GM18861 (cell line): ENCODE results near the gene SPATA45.
"Not testable (repeated sequence)": the region's sequence is repeated elsewhere in the genome, so short reads cannot be mapped to it uniquely, and the experiment has no call there.

ENCODE experiments used
- ATAC-seq: cut with Tn5 transposase; IDR thresholded peaks from one replicate; pipeline ENCODE4 v1.9.1; 2021; ENCODE audit not compliant: unreplicated experiment

The SPATA45 gene

GRCh38 chr1:212847549-212847948 is at the start of gene SPATA45:
Gene SPATA45 (minus strand): TSS chr1:212847649. CDS start chr1:212836149, 11,500 bp downstream.
- ATAC-seq, result no peak

DNA sequence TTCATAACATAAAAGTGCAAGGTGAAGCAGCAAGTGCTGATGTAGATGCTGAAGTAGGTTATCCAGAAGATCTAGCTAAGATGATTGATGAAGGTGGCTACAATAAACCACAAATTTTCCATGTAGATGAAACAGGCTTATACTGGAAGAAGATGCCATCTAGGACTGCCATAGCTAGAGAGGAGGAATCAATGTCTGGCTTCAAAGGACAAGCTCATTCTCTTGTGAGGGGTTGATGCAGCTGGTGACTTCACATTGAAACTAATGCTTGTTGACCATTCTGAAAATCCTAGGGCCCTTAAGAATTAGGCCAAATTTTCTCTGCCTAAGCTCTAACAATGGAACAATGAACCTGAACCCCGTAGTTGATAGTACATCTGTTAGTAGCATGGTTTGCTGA is 44.7 kb upstream of the SPATA45 start:
- no peak for ATAC-seq

DNA sequence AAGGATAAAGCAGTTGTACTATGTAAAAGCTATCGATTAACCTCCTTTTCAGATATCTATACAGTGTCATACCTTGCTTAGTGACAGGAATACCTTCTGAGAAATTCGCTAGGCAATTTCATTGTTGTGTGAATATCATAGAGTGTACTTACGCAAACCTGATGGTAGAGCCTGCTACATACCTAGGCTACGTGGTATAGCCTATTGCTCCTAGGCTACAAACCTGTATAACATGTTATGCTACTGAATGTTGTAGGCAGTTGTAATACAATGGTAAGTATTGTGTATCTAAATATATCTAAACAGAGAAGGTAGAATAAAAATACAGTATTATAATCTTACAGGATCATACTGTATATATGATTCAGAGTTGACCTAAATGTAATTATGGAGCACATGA is 37.1 kb upstream of the SPATA45 start:
- no peak for ATAC-seq

DNA sequence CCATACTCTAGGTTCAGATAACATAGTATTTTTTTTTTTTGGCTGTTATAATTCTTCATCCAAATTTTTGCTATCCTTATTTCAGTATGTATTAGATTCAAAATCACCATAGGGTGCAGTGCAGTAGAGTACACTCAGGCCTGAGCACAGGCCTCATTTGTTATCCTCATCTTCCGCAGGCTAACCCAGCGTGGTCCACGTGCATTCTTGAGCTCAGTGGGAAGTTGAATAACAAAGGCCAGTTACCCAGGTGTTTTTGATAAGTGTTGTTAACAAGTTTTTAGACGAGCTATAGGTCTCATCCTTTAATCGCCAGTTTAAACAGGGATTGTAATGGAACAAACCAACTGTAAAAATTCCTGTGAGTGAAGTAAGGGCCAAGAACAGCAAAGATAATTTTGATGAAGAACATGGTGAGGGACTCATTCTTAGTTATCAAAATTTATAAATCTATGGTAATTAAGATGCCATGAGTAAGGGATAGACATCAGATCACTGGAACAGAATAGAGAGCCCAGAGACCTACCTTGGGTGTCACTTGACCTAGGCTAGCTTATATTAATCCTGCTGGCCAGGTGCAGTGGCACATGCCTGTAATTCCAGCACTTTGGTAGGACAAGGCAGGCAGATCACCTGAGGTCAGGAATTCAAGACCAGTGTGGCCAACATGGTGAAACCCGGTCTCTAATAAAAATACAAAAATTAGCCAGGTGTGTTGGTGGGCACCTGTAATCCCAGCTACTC is 32.7 kb upstream of the SPATA45 start:
- no peak for ATAC-seq

GRCh38 chr1:212878418-212878817 is 31.0 kb upstream of the SPATA45 start:
- no peak for ATAC-seq

- ATAC-seq, result peak; percentile 71
Measured at GRCh38 chr1:212873518-212873917, 26.1 kb upstream of the SPATA45 start.

GRCh38 chr1:212871976-212872375 is 24.5 kb upstream of the SPATA45 start:
- no peak for ATAC-seq

DNA sequence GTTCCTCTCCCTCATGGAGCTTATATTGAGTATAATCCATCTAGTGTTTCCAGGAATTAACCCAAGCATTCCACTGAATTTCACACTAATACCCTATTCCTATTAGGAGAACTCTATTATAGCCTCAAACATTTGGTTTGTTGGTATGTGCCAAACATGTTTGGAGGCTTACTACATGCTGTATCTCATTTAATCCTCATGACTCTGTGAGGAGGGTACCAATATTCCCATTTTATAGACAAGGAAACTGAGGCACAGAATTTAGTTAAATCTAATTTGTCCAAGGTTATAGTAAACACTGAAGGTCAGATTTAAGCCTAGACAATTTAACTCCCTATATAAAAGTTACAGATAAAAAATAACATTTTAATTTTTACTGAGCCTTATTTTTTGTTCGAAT is 19.7 kb upstream of the SPATA45 start:
- no peak for ATAC-seq

GRCh38 chr1:212864201-212864600 is 16.8 kb upstream of the SPATA45 start:
- ATAC-seq, result no peak

DNA sequence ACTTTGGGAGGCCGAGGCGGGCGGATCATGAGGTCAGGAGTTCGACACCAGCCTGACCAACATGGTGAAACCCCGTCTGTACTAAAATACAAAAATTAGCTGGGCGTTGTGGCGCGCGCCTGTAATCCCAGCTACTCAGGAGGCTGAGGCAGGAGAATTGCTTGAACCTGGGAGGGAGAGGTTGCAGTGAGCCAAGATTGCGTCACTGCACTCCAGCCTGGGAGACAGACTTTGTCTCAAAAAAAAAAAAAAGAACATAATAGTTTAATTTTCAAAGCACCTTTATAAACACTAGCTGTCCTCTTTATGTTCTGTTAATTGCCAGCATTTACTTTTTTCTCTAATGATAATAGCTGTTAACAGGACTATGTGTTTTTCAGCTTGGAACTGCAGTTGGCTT is 15.9 kb upstream of the SPATA45 start:
- not testable (repeated sequence) for ATAC-seq

- ATAC-seq, result no peak
Measured at GRCh38 chr1:212862111-212862690, 14.8 kb upstream of the SPATA45 start.

GRCh38 chr1:212860713-212861581 is 13.5 kb upstream of the SPATA45 start:
- ATAC-seq, result no peak

DNA sequence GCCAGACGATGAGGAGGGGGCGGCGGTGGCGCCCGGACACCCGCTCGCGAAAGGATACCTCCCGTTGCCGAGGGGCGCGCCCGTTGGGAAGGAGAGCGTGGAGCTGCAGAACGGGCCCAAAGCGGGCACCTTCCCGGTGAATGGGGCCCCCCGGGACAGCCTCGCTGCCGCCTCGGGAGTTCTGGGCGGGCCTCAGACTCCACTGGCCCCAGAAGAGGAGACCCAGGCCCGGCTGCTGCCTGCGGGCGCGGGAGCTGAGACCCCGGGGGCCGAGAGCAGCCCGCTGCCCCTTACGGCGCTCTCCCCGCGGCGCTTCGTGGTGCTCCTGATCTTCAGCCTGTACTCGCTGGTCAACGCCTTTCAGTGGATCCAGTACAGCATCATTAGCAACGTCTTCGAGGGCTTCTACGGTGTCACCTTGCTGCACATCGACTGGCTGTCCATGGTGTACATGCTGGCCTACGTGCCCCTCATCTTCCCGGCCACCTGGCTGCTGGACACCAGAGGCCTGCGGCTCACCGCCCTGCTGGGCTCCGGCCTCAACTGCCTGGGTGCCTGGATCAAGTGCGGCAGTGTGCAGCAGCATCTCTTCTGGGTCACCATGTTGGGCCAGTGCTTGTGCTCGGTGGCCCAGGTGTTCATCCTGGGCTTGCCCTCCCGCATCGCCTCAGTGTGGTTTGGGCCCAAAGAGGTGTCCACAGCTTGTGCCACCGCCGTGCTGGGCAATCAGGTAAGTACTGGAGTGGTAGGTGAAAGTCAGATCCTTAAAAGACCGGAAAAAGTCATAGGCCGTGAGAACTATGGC is 11.2 kb upstream of the SPATA45 start:
- ATAC-seq, result no peak

- peak; percentile 87 for ATAC-seq
Measured at GRCh38 chr1:212857992-212858460, 10.6 kb upstream of the SPATA45 start, which contains the start of gene FLVCR1. Gene FLVCR1 (plus strand): TSS chr1:212858275. CDS start chr1:212858453, 178 bp downstream.

- ATAC-seq, result no peak
Measured at GRCh38 chr1:212856755-212857154, 9.3 kb upstream of the SPATA45 start.

DNA sequence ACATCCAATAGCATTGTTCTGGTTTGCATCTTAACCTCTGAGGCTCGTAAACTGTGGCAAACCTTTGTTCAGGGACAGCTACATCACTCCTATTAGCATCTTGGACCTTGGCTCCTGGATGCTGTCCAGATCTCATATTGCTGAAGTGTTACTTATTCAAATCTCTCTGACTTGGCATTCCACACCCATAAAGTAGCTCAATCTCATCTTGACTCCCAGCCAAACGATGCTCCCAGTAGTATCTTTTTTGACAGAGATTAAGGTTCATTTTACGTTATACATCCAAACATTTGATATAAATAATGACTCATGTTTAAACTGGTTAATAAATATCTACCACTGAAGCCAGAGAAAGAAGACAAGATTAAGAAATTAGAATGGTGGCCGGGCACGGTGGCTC is 6.2 kb upstream of the SPATA45 start:
- ATAC-seq, result no peak

- no peak for ATAC-seq
Measured at GRCh38 chr1:212852105-212852688, 4.7 kb upstream of the SPATA45 start.

DNA sequence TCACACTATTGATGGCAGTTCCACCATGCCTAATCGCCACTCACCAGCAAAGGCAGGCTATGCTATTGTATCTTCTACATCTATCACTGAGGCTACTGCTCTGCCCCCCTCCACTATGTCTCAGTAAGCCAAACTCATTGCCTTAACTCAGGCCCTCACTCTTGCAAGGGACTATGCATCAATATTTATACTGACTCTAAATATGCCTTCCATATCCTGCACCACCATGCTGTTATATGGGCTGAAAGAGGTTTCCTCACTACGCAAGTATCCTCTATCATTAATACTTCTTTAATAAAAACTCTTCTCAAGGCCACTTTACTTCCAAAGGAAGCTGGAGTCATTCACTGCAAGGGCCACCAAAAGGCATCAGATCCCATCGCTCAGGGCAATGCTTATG is 2.9 kb downstream of the SPATA45 start:
- not testable (repeated sequence) for ATAC-seq

- ATAC-seq, result no peak
Measured at GRCh38 chr1:212838145-212838544, 9.3 kb downstream of the SPATA45 start.
